Chondrocyte (in vitro differentiated cells): Measurements from ENCODE around the gene ZNF565. TPM values are rescaled to one million over a fixed set of nuclear protein-coding genes. Genes with fewer than 3 reads are reported as not detected.
"Not testable (repeated sequence)": the region's sequence is repeated elsewhere in the genome, so short reads cannot be mapped to it uniquely, and the experiment has no call there.

Source experiments
- DNase-seq: peaks from one replicate; pipeline ENCODE4 v3.0.0; 2021; ENCODE audit warnings: mixed read lengths, low spot score
- H3K27ac Mint-ChIP-seq: one replicate; pipeline ENCODE4 v1.8.0; 2021; ENCODE audit warnings: mild to moderate bottlenecking, moderate library complexity, mixed read lengths; ENCODE audit not compliant: unreplicated experiment
- H3K27me3 Mint-ChIP-seq: 2 replicates; pipeline ENCODE4 v1.8.0; 2021; ENCODE audit warnings: low read depth, mixed read lengths
- H3K36me3 Mint-ChIP-seq: 2 replicates; pipeline ENCODE4 v1.8.0; 2021; ENCODE audit warnings: low read depth, mixed read lengths
- H3K4me1 Mint-ChIP-seq: 2 replicates; pipeline ENCODE4 v1.8.0; 2021; ENCODE audit warnings: low read depth, mild to moderate bottlenecking, mixed read lengths
- H3K4me3 Mint-ChIP-seq: one replicate; pipeline ENCODE4 v1.8.0; 2021; ENCODE audit warnings: mild to moderate bottlenecking, moderate library complexity, mixed read lengths; ENCODE audit not compliant: unreplicated experiment
- H3K9me3 Mint-ChIP-seq: 2 replicates; pipeline ENCODE4 v1.8.0; 2021; ENCODE audit warnings: low read depth, mixed read lengths
- CTCF ChIP-seq: fragments of 200-600 bp; sonication (generic); IDR thresholded peaks from 2 replicates; pipeline ENCODE4 v1.5.0; 2021; ENCODE audit warnings: antibody characterized with exemption, mild to moderate bottlenecking, moderate library complexity
- total RNA-seq: library from RNA; stranded (reverse); gene quantifications from 3 replicates; pipeline ENCODE4 v1.2.1, GENCODE V29; 2021

Gene ZNF565
- total RNA-seq, 1 donor from 2014 or later, result 4.9 TPM

DNA sequence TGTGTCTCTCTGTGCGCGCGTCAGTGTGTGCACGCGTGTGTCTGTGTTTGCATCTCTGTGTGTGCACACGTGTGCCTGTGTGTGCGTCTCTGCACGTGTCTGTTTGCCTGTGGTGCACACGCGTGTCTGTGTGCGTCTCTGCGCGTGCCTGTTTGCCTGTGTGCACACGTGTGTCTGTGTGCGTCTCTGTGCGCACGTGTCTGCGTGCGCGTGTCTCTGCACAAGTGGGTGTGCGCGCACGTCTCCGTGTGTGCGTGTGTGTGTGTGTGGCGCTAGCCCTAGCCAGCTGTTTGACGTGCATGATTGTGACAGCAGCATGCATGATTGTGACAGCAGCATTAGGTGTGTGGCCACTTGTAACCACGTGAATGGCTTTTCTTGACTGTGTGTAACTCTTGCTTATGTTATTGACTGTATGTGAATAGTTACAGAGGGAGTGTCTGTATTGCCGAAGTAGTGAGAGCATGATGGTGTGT is 31.6 kb upstream of the ZNF565 start:
- Mint-ChIP-seq H3K27me3 (peaks cover 2% of the 10 kb centered on the region), H3K4me3 (peak overlapping the region; percentile 19), H3K27ac (no peak overlapping the region), H3K36me3 (peaks cover 2% of the 10 kb centered on the region), H3K9me3 (peaks cover 6% of the 10 kb centered on the region), H3K4me1 (peaks cover 6% of the 10 kb centered on the region)
- TF ChIP-seq CTCF, result no peak
- DNase-seq, result no peak

- H3K4me3 Mint-ChIP-seq, result peak overlapping the region; percentile 54
Measured at GRCh38 chr19:36245210-36246005, 30.9 kb upstream of the ZNF565 start.

GRCh38 chr19:36244066-36244465 is 29.6 kb upstream of the ZNF565 start:
- peaks cover 7% of the 10 kb centered on the region for H3K36me3 Mint-ChIP-seq
- TF ChIP-seq CTCF, result no peak
- H3K27me3 Mint-ChIP-seq, result peaks cover 2% of the 10 kb centered on the region
- H3K4me3 Mint-ChIP-seq, result no peak overlapping the region
- H3K9me3 Mint-ChIP-seq, result peaks cover 6% of the 10 kb centered on the region
- no peak overlapping the region for H3K27ac Mint-ChIP-seq
- H3K4me1 Mint-ChIP-seq, result peaks cover 6% of the 10 kb centered on the region
- no peak for DNase-seq

More at GRCh38 chr19:36245210-36246005, 30.9 kb upstream of the ZNF565 start:
- H3K9me3 Mint-ChIP-seq, result peaks cover 6% of the 10 kb centered on the region
- peaks cover 2% of the 10 kb centered on the region for H3K27me3 Mint-ChIP-seq
- H3K4me1 Mint-ChIP-seq, result peaks cover 6% of the 10 kb centered on the region
- no peak for TF ChIP-seq CTCF
- H3K36me3 Mint-ChIP-seq, result peaks cover 2% of the 10 kb centered on the region
- no peak for DNase-seq
- no peak overlapping the region for H3K27ac Mint-ChIP-seq

DNA sequence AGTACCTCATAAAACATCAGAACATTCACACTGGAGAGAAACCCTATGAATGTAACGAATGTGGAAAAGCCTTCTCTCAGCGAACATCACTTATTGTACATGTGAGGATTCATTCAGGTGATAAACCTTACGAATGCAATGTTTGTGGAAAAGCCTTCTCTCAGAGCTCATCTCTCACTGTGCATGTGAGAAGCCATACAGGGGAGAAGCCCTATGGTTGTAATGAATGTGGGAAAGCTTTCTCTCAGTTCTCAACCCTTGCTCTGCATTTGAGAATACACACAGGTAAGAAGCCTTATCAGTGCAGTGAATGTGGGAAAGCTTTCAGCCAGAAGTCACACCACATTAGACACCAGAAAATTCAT is 22.5 kb upstream of the ZNF565 start:
- Mint-ChIP-seq H3K4me1 (no peaks in the 10 kb centered on the region), H3K9me3 (peaks cover 14% of the 10 kb centered on the region), H3K36me3 (peaks cover 68% of the 10 kb centered on the region), H3K4me3 (no peak overlapping the region), H3K27me3 (no peaks in the 10 kb centered on the region), H3K27ac (no peak overlapping the region)
- DNase-seq, result no peak
- TF ChIP-seq CTCF, result no peak

- H3K4me3 Mint-ChIP-seq, result no peak overlapping the region
- H3K27ac Mint-ChIP-seq, result no peak overlapping the region
- DNase-seq, result no peak
Measured at GRCh38 chr19:36236304-36236945, 22.0 kb upstream of the ZNF565 start.

GRCh38 chr19:36233626-36234025 is 19.2 kb upstream of the ZNF565 start:
- H3K4me3 Mint-ChIP-seq, H3K27me3 Mint-ChIP-seq, H3K27ac Mint-ChIP-seq, DNase-seq, H3K4me1 Mint-ChIP-seq: not testable (repeated sequence)
- Mint-ChIP-seq H3K36me3 (peaks cover 80% of the 10 kb centered on the region), H3K9me3 (peaks cover 14% of the 10 kb centered on the region)

More at GRCh38 chr19:36236304-36236945, 22.0 kb upstream of the ZNF565 start:
- no peak for TF ChIP-seq CTCF
- Mint-ChIP-seq H3K27me3 (no peaks in the 10 kb centered on the region), H3K4me1 (no peaks in the 10 kb centered on the region), H3K9me3 (peaks cover 14% of the 10 kb centered on the region), H3K36me3 (peaks cover 70% of the 10 kb centered on the region)
